Right lobe of liver (tissue), 4 donors: ENCODE data around the gene RASL12.

Experiments used
- CTCF ChIP-seq, 4 donors: fragments of 200-600 bp in 3 of 4; fragments of 450-650 bp in 1 of 4; IDR thresholded peaks; one replicate each; pipeline versions ENCODE4 v1.5.1 to v1.8.0; 2016 to 2022; ENCODE audit warnings: antibody characterized with exemption in 4 of 4, mild to moderate bottlenecking in 2 of 4
- POLR2A ChIP-seq: fragments of 450-650 bp; IDR thresholded peaks from one replicate; pipeline ENCODE4 v1.6.1; 2017; ENCODE audit warnings: antibody characterized with exemption, mild to moderate bottlenecking
- donor health status: DM: no; HTN: no; CAD: no.
- donor health status: DM: no; HTN: no; CAD: no.
- donor health status: DM: no; HTN: yes; CAD: no.

- TF ChIP-seq CTCF (IDR thresholded peaks at IDR 0.05) (no peak), POLR2A (no peak)
These were observed 41.0 kb downstream of the RASL12 start for GRCh38 chr15:65026756-65027155.
